Adrenal gland (tissue), 12 donors: Measurements from ENCODE around the gene DPP6. TPM values are rescaled to one million over a fixed set of nuclear protein-coding genes. Genes with fewer than 3 reads are reported as not detected.
A peak's percentile ranks its signal among the peaks of the same experiment; 100 is the strongest.

ENCODE experiments used
- DNase-seq, 7 donors: peaks; one replicate each; pipeline ENCODE4 v3.0.0-alpha.2; 2019 to 2020
- H3K27ac ChIP-seq, 5 donors: fragments of 200-600 bp; sonication (generic) in 4 of 5; 1 replicate in 3 of 5; 2 replicates in 2 of 5; pipeline versions ENCODE4 v1.5.1 to v1.8.0; 2016 to 2020; ENCODE audit warnings: mild to moderate bottlenecking in 1 of 5
- H3K27me3 ChIP-seq: fragments of 200-600 bp; 2 replicates; pipeline ENCODE4 v1.8.0; 2021
- H3K36me3 ChIP-seq, 2 donors: fragments of 200-600 bp; replicated peaks in 1 of 2; 1 replicate in 1 of 2; 2 replicates in 1 of 2; pipeline versions ENCODE4 v1.5.1 to v1.8.0; 2018 to 2022
- H3K4me1 ChIP-seq, 2 donors: fragments of 200-600 bp; replicated peaks in 1 of 2; 1 replicate in 1 of 2; 2 replicates in 1 of 2; pipeline versions ENCODE4 v1.5.1 to v1.8.0; 2018 to 2021
- H3K4me3 ChIP-seq, 4 donors: fragments of 200-600 bp; sonication (generic) in 3 of 4; one replicate each; pipeline ENCODE4 v1.5.1; 2016 to 2018
- H3K9me3 ChIP-seq, 3 donors: fragments of 200-600 bp; sonication (generic) in 1 of 3; replicated peaks in 1 of 3; 1 replicate in 2 of 3; 2 replicates in 1 of 3; pipeline versions ENCODE4 v1.5.1 to v1.8.0; 2016 to 2021
- CTCF ChIP-seq, 6 experiments: fragments of 450-650 bp in 4 of 6; fragments of 200-600 bp in 2 of 6; sonication (generic) in 1 of 6; IDR thresholded peaks; 1 replicate in 5 of 6; 2 replicates in 1 of 6; pipeline versions ENCODE4 v1.5.1 to v1.8.0; 2016 to 2021; ENCODE audit warnings: antibody characterized with exemption in 6 of 6, mild to moderate bottlenecking in 2 of 6, moderate library complexity in 1 of 6
- POLR2A ChIP-seq, 2 donors: fragments of 450-650 bp; IDR thresholded peaks; one replicate each; pipeline ENCODE4 v1.6.1; 2017; ENCODE audit warnings: antibody characterized with exemption in 2 of 2, mild to moderate bottlenecking in 2 of 2, moderate library complexity in 1 of 2
- WGBS, 4 donors: extraction: QIAGEN DNeasy Blood & Tissue Kit in 2 of 4; methylation state at CpG; one replicate each; pipeline versions ENCODE4 v1.1.5 to v1.1.7; 2013 to 2017; 5-methylcytosine and 5-hydroxymethylcytosine counted together
- intact Hi-C, 2 donors: fragments of 100-400 bp; cut with DNase I; formaldehyde crosslinking; loops; one replicate each; pipeline versions ENCODE4 v1.14.1 to v1.15.0; 2022 to 2023
- polyA plus RNA-seq, 3 donors: library from polyadenylated mRNA; stranded (reverse); fragments of 200-250 nt in 2 of 3; fragments of 350-450 nt in 1 of 3; fragmentation: Illumina TruSeq in 1 of 3; extraction: RNeasy Lipid Tissue Mini Kit (QIAGEN cat#74804) in 1 of 3; gene quantifications; one replicate each; pipeline ENCODE4 v1.2.3, GENCODE V29; 2013 to 2014
- total RNA-seq, 9 donors: library from RNA; depleted of rRNA in 4 of 9; stranded (reverse); fragments of >200 nt in 4 of 9; fragments of 120-200 nt in 1 of 9; fragmentation: NEBNext Ultra II Directional in 1 of 9; extraction: Animal tissue kit (Norgen Biotek cat#: 25700) in 1 of 9; gene quantifications; one replicate each; pipeline versions ENCODE4 v1.1.0 to v1.2.4, GENCODE V29; 2013 to 2023
- donor health status: healthy with polysubstance abuse.
- donor health status: Bipolar disorder and iron deficiency.
- donor health status: DM: yes; HTN: yes; CAD: no.
- donor health status: DM: no; HTN: no; CAD: no.
- donor health status: DM: no; HTN: no; CAD: no.
- donor health status: DM: yes; HTN: yes; CAD: no.

DPP6 gene
- total and polyA plus RNA-seq, 12 donors = 0.39 to 13.1 (median 5.1) TPM

- Histone ChIP-seq H3K4me1 (no peaks in the 10 kb centered on the region), H3K27me3 (no peaks in the 10 kb centered on the region), H3K9me3 (no peaks in the 10 kb centered on the region), H3K27ac (no peak overlapping the region), H3K4me3 (no peak overlapping the region), H3K36me3 (no peaks in the 10 kb centered on the region)
- intact Hi-C loops = no loop called here
- 65 to 87% (median 80%) methylated on average over 7 of the region's 7 CpGs for WGBS, 4 donors
- TF ChIP-seq POLR2A (IDR thresholded peaks at IDR 0.05) = no peak
- TF ChIP-seq CTCF (IDR thresholded peaks at IDR 0.05) = no peak
- no peak for DNase-seq
Observed at GRCh38 chr7:154792436-154793055, 740.3 kb downstream of the DPP6 start.

GRCh38 chr7:154794147-154794780, 742.1 kb downstream of the DPP6 start:
- Histone ChIP-seq H3K27ac (no peak overlapping the region), H3K9me3 (no peaks in the 10 kb centered on the region), H3K36me3 (no peaks in the 10 kb centered on the region), H3K4me3 (no peak overlapping the region), H3K4me1 (no peaks in the 10 kb centered on the region), H3K27me3 (no peaks in the 10 kb centered on the region)
- 11 to 51% (median 20%) methylated on average over 9 to 50 of the region's 50 CpGs for WGBS, 4 donors
- DNase-seq = peak in 2 of 7 donors; percentile 15 to 41
- intact Hi-C loops = no loop called here
- TF ChIP-seq CTCF (IDR thresholded peaks at IDR 0.05) = peak in 3 of 6 experiments; percentile 13 to 32 (median 32)
- TF ChIP-seq POLR2A (IDR thresholded peaks at IDR 0.05) = no peak

- no peaks in the 10 kb centered on the region for H3K4me1 ChIP-seq
- 65 to 76% (median 73%) methylated on average over 3 to 4 of the region's 4 CpGs for WGBS, 4 donors
- no peak for TF ChIP-seq POLR2A (IDR thresholded peaks at IDR 0.05)
- no peak for TF ChIP-seq CTCF (IDR thresholded peaks at IDR 0.05)
- no peak for DNase-seq
- H3K9me3 ChIP-seq = no peaks in the 10 kb centered on the region
- no peak overlapping the region for H3K27ac ChIP-seq
- no peaks in the 10 kb centered on the region for H3K27me3 ChIP-seq
- intact Hi-C loops = no loop called here
- no peak overlapping the region for H3K4me3 ChIP-seq
- no peaks in the 10 kb centered on the region for H3K36me3 ChIP-seq
Observed at GRCh38 chr7:154795014-154795413, 742.8 kb downstream of the DPP6 start.

GRCh38 chr7:154795437-154795836, 743.2 kb downstream of the DPP6 start:
- no peaks in the 10 kb centered on the region for H3K4me1 ChIP-seq
- TF ChIP-seq CTCF (IDR thresholded peaks at IDR 0.05) (no peak), POLR2A (IDR thresholded peaks at IDR 0.05) (no peak)
- DNase-seq = no peak
- WGBS, 4 donors = 59 to 76% (median 66%) methylated on average over 13 of the region's 13 CpGs
- H3K36me3 ChIP-seq = no peaks in the 10 kb centered on the region
- no peaks in the 10 kb centered on the region for H3K9me3 ChIP-seq
- H3K27ac ChIP-seq = no peak overlapping the region
- H3K4me3 ChIP-seq = no peak overlapping the region
- H3K27me3 ChIP-seq = no peaks in the 10 kb centered on the region
- intact Hi-C loops = no loop called here
